Measurements from ENCODE around the gene PAM16.

Gene PAM16

DNA sequence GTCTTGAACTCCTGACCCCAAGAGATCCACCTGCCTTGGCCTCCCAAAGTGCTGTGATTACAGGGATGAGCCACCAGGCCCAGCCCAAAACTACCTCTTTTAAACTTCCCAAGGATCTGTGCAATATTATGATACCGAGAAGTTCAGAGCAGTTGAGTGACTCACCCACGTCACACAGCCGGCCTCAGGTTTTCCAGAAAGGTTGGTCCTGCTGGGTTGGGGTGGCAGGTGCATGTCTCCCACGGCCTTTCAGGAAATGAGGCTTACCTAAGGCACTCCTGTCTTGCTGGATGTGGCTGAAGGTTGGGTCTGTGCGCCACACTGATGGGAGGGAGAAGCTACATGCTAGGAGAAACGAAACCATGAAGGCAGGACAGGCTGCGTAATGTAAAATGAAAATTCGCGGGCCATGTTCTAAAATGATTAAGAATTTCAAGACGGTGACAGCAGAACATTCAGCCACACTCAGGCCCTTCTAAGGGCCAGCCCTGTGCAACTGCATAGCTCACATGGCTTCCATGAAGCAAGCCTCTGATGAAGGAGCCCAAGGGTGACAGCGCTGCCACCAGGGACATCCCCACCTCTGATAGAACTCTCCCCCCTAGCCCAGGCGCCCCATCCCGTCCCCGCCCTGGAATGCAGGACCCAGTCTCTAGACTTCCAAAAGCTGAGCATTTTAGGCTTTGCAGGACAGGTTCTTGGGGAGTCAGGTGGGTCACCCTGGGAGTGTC lies 41.9 kb downstream of the PAM16 start:
- no peak overlapping the region for H3K4me3 ChIP-seq (ENCODE audit: low read length)
- DNase-seq (ENCODE audit: low read depth), result peak; percentile 53
- TF ChIP-seq, protein P1, sequence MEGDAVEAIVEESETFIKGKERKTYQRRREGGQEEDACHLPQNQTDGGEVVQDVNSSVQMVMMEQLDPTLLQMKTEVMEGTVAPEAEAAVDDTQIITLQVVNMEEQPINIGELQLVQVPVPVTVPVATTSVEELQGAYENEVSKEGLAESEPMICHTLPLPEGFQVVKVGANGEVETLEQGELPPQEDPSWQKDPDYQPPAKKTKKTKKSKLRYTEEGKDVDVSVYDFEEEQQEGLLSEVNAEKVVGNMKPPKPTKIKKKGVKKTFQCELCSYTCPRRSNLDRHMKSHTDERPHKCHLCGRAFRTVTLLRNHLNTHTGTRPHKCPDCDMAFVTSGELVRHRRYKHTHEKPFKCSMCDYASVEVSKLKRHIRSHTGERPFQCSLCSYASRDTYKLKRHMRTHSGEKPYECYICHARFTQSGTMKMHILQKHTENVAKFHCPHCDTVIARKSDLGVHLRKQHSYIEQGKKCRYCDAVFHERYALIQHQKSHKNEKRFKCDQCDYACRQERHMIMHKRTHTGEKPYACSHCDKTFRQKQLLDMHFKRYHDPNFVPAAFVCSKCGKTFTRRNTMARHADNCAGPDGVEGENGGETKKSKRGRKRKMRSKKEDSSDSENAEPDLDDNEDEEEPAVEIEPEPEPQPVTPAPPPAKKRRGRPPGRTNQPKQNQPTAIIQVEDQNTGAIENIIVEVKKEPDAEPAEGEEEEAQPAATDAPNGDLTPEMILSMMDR (IDR thresholded peaks at IDR 0.05; ENCODE audit: insufficient read depth, low read depth, low read length, missing control alignments), result no peak

DNA sequence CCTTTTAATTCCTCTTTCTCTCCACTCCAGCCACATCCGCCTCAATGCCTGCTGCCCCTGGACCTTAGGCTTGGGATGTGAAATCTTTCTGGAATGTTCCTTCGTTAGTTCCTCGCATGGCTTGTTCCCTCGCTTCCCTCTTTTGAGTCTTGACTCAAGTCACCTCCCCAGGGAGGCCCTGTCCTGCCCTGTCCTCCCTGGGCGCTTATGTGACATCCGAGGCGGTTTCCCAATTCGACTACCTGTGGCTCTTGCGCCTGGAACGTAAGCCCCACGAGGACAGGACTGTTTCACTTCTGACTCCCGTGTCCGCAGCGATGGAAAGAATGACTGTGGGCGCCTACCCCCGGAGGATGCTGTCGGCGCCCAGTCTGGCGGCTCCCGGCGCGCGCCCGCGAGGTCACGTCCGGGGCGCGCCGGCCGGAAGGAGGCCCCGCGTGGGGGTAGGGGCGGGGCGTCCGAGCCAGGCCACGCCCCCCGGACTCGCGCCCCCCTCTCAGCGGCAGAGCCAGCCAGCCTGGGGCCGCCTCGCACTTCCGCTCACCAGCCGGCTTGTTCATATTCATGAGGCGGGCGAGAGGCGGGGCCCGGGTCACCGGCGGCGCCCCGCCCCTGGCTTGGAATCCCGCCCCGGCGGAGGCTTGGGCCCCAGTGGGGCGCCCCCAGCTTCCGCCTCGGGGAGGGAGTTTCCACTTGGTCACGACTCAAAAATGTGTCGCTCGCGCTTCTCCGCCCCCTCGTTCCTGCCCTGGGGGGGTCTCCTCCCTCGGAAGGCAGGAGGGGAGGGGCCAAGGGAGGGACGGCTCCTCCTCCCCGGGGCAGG lies 43.7 kb downstream of the PAM16 start:
- DNase-seq (ENCODE audit: low read depth), result peak; percentile 94
- H3K4me3 ChIP-seq (ENCODE audit: low read length), result peak overlapping the region; percentile 41
- TF ChIP-seq, protein P1 (IDR thresholded peaks at IDR 0.05; ENCODE audit: insufficient read depth, low read depth, low read length, missing control alignments), result no peak

DNA sequence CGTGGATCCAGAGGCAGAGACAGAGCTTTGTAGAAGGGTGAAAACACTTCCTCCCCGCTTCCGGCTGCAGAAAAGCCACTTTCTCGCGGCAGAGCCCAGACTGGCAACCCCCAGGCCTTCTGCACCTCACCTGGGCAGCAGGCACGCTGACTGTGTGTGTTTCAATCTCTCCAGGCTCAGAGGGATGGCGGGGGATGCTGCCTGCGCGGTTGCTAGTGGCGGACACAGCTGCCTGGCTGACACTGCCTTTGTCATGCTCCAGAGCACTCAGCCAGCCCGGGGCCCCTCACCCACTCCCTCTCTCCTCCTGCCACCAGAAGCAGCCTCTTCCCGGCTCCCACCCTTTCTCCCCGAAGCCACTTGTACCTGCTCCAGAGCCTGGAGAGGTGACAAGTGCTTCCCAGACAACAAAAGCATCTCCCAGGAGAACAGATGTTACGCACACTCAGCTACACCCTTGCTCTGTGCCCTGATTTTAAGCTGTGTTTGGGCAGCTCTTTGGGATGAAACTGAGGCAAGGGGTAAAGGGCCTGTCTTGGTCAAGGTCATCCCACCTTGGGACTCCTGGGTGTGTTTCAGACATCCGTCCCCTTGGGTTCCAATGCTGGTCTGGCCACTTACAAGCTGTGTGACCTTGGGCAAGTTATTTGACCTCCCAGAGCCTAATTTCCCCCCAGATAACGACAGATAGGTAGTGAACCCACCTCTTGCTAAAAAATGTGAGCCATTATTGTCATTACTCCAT lies 44.5 kb downstream of the PAM16 start:
- DNase-seq (ENCODE audit: low read depth), result no peak
- peak overlapping the region; percentile 40 for H3K4me3 ChIP-seq (ENCODE audit: low read length)
- TF ChIP-seq, protein P1 (IDR thresholded peaks at IDR 0.05; ENCODE audit: insufficient read depth, low read depth, low read length, missing control alignments), result no peak

DNA sequence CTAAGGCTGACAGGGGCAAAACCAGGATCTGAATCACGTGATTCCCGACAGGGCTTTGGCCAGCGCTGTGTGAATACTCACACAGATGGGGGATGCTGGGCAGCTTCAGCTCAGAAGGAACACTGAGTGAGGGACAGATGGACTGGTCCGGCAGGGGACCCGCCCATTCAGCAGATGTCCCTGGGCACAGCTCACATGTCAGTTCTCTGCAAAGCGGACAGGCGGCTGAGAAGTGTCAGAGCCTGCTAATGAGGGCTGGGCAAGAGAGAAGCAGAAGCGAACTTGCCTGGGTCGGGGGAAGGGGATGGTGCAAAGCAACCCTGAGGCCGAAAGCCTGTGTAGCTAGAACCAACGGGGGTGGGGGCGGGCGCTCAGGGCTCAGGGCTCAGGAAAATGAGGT lies 47.1 kb downstream of the PAM16 start:
- no peak overlapping the region for H3K4me3 ChIP-seq (ENCODE audit: low read length)
- no peak for DNase-seq (ENCODE audit: low read depth)
- TF ChIP-seq, protein P1 (IDR thresholded peaks at IDR 0.05; ENCODE audit: insufficient read depth, low read depth, low read length, missing control alignments), result no peak

DNA sequence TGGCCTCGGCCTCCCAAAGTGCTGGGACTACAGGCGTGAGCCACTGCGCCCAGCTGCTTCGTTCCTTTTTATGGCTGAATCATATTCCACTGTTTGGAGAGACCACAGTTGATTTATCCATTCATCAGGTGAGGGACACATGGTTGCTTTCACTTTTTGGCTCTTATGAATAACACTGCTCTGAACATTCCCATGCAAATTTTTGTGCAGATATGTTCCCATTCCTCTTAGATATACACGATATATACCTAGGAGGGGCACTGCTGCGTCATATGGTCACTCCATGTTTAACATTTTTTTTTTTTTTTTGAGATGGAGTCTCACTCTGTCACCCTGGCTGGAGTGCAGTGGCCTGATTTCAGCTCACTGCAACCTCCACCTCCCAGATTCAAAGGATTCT lies 49.2 kb downstream of the PAM16 start:
- DNase-seq (ENCODE audit: low read depth), result no peak
- no peak overlapping the region for H3K4me3 ChIP-seq (ENCODE audit: low read length)
- TF ChIP-seq, protein P1 (IDR thresholded peaks at IDR 0.05; ENCODE audit: insufficient read depth, low read depth, low read length, missing control alignments), result no peak

DNA sequence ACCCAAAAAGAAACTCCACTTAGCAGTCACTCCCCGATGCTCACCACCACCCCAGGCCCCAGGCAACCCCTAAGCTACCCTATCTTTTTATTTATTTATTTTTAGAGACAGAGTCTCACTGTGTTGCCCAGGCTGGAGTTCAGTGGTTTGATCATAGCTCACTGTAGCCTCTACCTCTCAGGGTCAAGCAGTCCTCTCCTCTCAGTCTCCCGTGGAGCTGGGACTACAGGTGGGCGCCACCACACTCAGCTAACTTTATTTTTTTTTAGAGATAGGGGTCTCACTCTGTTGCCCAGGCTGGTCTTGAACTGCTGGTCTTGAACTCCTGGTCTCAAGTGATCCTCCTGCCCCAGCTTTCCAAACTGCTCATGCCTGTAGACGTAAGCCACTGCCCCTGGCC lies 49.9 kb downstream of the PAM16 start:
- TF ChIP-seq, protein P1 (IDR thresholded peaks at IDR 0.05; ENCODE audit: insufficient read depth, low read depth, low read length, missing control alignments), result no peak
- no peak for DNase-seq (ENCODE audit: low read depth)
- no peak overlapping the region for H3K4me3 ChIP-seq (ENCODE audit: low read length)

All from epithelial cell of esophagus (primary cell).